Endothelial cell of umbilical vein (primary cell): ENCODE measurements around the gene CD47. TPM values are rescaled to one million over a fixed set of nuclear protein-coding genes. Genes with fewer than 3 reads are reported as not detected.

Source experiments
- BruUV-seq: library from RNA; stranded (reverse); fragments of 400-500 nt; replicated peaks from 2 replicates; lab custom pipeline; 2021; lab: Mats Ljungman, UMichigan
- CTCF ChIA-PET: fragments of 300-600, 350-600 bp; sonication (Branson Sonifier 250); formaldehyde crosslinking; loops from one replicate; lab custom pipeline; 2021; ENCODE audit warnings: antibody characterized with exemption, inconsistent platforms; lab: Charles Lee
- POLR2A ChIA-PET: fragments of 300-600, 350-600 bp; sonication (Branson Sonifier 250); formaldehyde crosslinking; loops from one replicate; lab custom pipeline; 2021; ENCODE audit warnings: antibody characterized with exemption, inconsistent platforms; lab: Charles Lee
- DNase-seq: peaks from one replicate; pipeline ENCODE4 v3.0.0-alpha.2; 2011; ENCODE audit warnings: low read depth, low spot score
- FAIRE-seq: peaks from 2 replicates; lab custom pipeline; 2011; peaks lifted over from hg19 to GRCh38; lab: Jason Lieb, UNC
- H2AFZ ChIP-seq: 2 replicates; pipeline ENCODE4 v1.6.0; 2012; ENCODE audit warnings: low read depth, low read length, control low read depth, inconsistent platforms
- H3K27ac ChIP-seq: 2 replicates; pipeline ENCODE4 v1.5.1; 2011; ENCODE audit warnings: low read depth, mild to moderate bottlenecking, control low read depth, low read length, moderate library complexity; ENCODE audit not compliant: insufficient read depth
- H3K27me3 ChIP-seq, 2 experiments: 2 replicates each; pipeline versions ENCODE4 v1.6.0 to v1.6.1; 2011; ENCODE audit warnings: low read length in 2 of 2, mixed read lengths in 1 of 2; ENCODE audit not compliant: control insufficient read depth in 2 of 2, insufficient read depth in 2 of 2
- H3K36me3 ChIP-seq, 2 experiments: 2 replicates in 1 of 2; 3 replicates in 1 of 2; pipeline ENCODE4 v1.5.1; 2011; ENCODE audit warnings: low read length in 2 of 2, mild to moderate bottlenecking in 1 of 2, moderate library complexity in 1 of 2; ENCODE audit not compliant: control insufficient read depth in 2 of 2, insufficient read depth in 2 of 2; ENCODE audit errors: extremely low read depth in 1 of 2
- H3K4me1 ChIP-seq: 3 replicates; pipeline ENCODE4 v1.5.1; 2011; ENCODE audit warnings: mild to moderate bottlenecking, low read length; ENCODE audit not compliant: control insufficient read depth, insufficient read depth; ENCODE audit errors: extremely low read depth
- H3K4me2 ChIP-seq: 2 replicates; pipeline ENCODE4 v1.6.1; 2011; ENCODE audit warnings: low read length, control low read depth, mixed read lengths; ENCODE audit not compliant: insufficient read depth
- H3K4me3 ChIP-seq, 3 experiments: fragments of 200-600 bp in 1 of 3; sonication (generic), shearing (Covaris generic) in 1 of 3; replicated peaks in 1 of 3; 2 replicates each; pipeline ENCODE4 v1.5.1; 2011 to 2016; ENCODE audit warnings: control low read depth in 3 of 3, low read length in 3 of 3, mild to moderate bottlenecking in 2 of 3, inconsistent platforms in 1 of 3, low read depth in 1 of 3, moderate library complexity in 1 of 3; ENCODE audit not compliant: insufficient read depth in 1 of 3
- H3K79me2 ChIP-seq: 2 replicates; pipeline ENCODE4 v1.6.0; 2012; ENCODE audit warnings: low read length, inconsistent platforms; ENCODE audit not compliant: control insufficient read depth, insufficient read depth
- H3K9ac ChIP-seq: replicated peaks from 2 replicates; pipeline ENCODE3; 2011; ENCODE audit warnings: low read length, control low read depth; ENCODE audit not compliant: insufficient read depth; ENCODE audit errors: extremely low read depth
- H3K9me1 ChIP-seq: replicated peaks from 3 replicates; pipeline ENCODE4 v1.6.0; 2011; ENCODE audit warnings: mild to moderate bottlenecking, low read length; ENCODE audit not compliant: control insufficient read depth, insufficient read depth; ENCODE audit errors: extremely low read depth
- H3K9me3 ChIP-seq: replicated peaks from 2 replicates; pipeline ENCODE4 v1.5.1; 2012; ENCODE audit warnings: low read length, inconsistent platforms; ENCODE audit not compliant: control insufficient read depth, insufficient read depth
- H4K20me1 ChIP-seq: replicated peaks from 2 replicates; pipeline ENCODE3; 2011; ENCODE audit warnings: mild to moderate bottlenecking, low read length; ENCODE audit not compliant: control insufficient read depth, insufficient read depth; ENCODE audit errors: extremely low read depth
- CTCF ChIP-seq, 2 donors: IDR thresholded peaks; 1 replicate in 1 of 2; 2 replicates in 1 of 2; pipeline ENCODE4 v1.5.1; 2011; ENCODE audit warnings: low read length in 2 of 2, mild to moderate bottlenecking in 2 of 2, moderate library complexity in 2 of 2, control low read depth in 1 of 2, inconsistent platforms in 1 of 2, low read depth in 1 of 2; ENCODE audit not compliant: insufficient read depth in 1 of 2; ENCODE audit errors: extremely low read depth in 1 of 2
- EZH2 ChIP-seq: IDR thresholded peaks from 2 replicates; pipeline ENCODE4 v1.6.1; 2012; ENCODE audit warnings: borderline replicate concordance, low read depth, mild to moderate bottlenecking, moderate library complexity, low read length, inconsistent platforms; ENCODE audit not compliant: severe bottlenecking
- FOS ChIP-seq: IDR thresholded peaks from 2 replicates; pipeline ENCODE4 v1.6.1; 2011; ENCODE audit warnings: mild to moderate bottlenecking, low read length, moderate library complexity, borderline replicate concordance; ENCODE audit not compliant: insufficient read depth
- GATA2 ChIP-seq: IDR thresholded peaks from 2 replicates; pipeline ENCODE4 v1.7.0; 2011; ENCODE audit warnings: low read depth, mild to moderate bottlenecking, moderate library complexity, mixed read lengths, low read length; ENCODE audit not compliant: insufficient read length, insufficient read depth
- JUN ChIP-seq: IDR thresholded peaks from 2 replicates; pipeline ENCODE4 v1.6.1; 2011; ENCODE audit warnings: borderline replicate concordance, low read depth; ENCODE audit not compliant: insufficient read length, insufficient read depth
- MYC ChIP-seq: IDR thresholded peaks from one replicate; pipeline ENCODE4 v1.6.1; 2011; ENCODE audit warnings: mild to moderate bottlenecking, low read depth, low read length
- POLR2A ChIP-seq: IDR thresholded peaks from 2 replicates; pipeline ENCODE4 v1.6.1; 2012; ENCODE audit warnings: low read depth, mild to moderate bottlenecking, control low read depth, low read length
- POLR2AphosphoS5 ChIP-seq: IDR thresholded peaks from 2 replicates; pipeline ENCODE4 v1.6.1; 2012; ENCODE audit warnings: low read depth, mild to moderate bottlenecking, control low read depth, low read length, moderate library complexity; ENCODE audit not compliant: insufficient read depth
- dilution Hi-C: fragments of 300-500 bp; cut with MboI; formaldehyde crosslinking; loops from one replicate; pipeline ENCODE4 v1.15.0; 2019; ENCODE audit warnings: low sequenced_read_pairs; ENCODE audit not compliant: extremely low pct_ligation_motif_present
- intact Hi-C: fragments of 100-400 bp; cut with micrococcal nuclease; formaldehyde crosslinking; loops from one replicate; pipeline ENCODE4 v1.10.0; 2022
- polyA plus RNA-seq, 4 experiments: library from polyadenylated mRNA; depleted of rRNA in 3 of 4; stranded (reverse) in 3 of 4; unstranded in 1 of 4; fragments of >200 nt; gene quantifications; 2 replicates each; pipeline versions ENCODE4 v1.2.1 to v1.2.3, GENCODE V29; 2011 to 2012; ENCODE audit warnings: missing spikeins in 1 of 4
- total RNA-seq: library from RNA; stranded (reverse); gene quantifications from 2 replicates; pipeline ENCODE4 v1.2.3, GENCODE V29; 2021
- TF ChIP-seq, protein P1 (sequence below): IDR thresholded peaks from 2 replicates; pipeline ENCODE4 v1.6.1; 2011; ENCODE audit not compliant: insufficient read depth, insufficient read length

The CD47 gene
- total and polyA plus RNA-seq, 2 donors (not counting 3 experiments of a cell fraction or from before 2014, with no cell fraction given): 29.3 to 32.2 TPM

- H3K9ac ChIP-seq: no peak overlapping the region
- peaks cover 19% of the 10 kb centered on the region for H3K4me1 ChIP-seq
- intact Hi-C loops: loop anchor here (1.0 kb wide), 1 partner anchor 33 kb away; the partner anchor contains the start of gene CD47
- TF ChIP-seq POLR2AphosphoS5 (no peak), POLR2A (no peak), CTCF (IDR thresholded peaks at IDR 0.05; ENCODE audit: extremely low read depth in 1 of 2, insufficient read depth in 1 of 2, low read depth in 1 of 2, low read length in 2 of 2) (no peak), GATA2 (no peak), FOS (no peak), JUN (no peak), MYC (no peak), EZH2 (no peak)
- TF ChIP-seq, protein P1, sequence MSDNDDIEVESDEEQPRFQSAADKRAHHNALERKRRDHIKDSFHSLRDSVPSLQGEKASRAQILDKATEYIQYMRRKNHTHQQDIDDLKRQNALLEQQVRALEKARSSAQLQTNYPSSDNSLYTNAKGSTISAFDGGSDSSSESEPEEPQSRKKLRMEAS: no peak
- H2AFZ ChIP-seq: peak overlapping the region; percentile 64
- peaks cover 0 to 3% of the 10 kb centered on the region in 2 experiments for H3K27me3 ChIP-seq
- BruUV-seq: no TSS peak
- ChIA-PET POLR2A (no interaction called here), CTCF (interaction anchor here (1.4 to 1.6 kb wide), 2 partner anchors 187 to 197 kb away, joined by 3 to 4 read pairs; no protein-coding TSS in a partner anchor)
- no peaks in the 10 kb centered on the region for H3K79me2 ChIP-seq
- no peak overlapping the region for H3K27ac ChIP-seq
- dilution Hi-C loops: no loop called here
- FAIRE-seq: peak; percentile 18
- peak; percentile 30 for DNase-seq
- no peaks in the 10 kb centered on the region for H3K9me3 ChIP-seq
- H3K4me2 ChIP-seq: no peak overlapping the region
- no peak overlapping the region for H3K4me3 ChIP-seq
- no peaks in the 10 kb centered on the region for H3K9me1 ChIP-seq
- no peaks in the 10 kb centered on the region for H3K36me3 ChIP-seq
- no peaks in the 10 kb centered on the region for H4K20me1 ChIP-seq
These were observed 33.7 kb upstream of the CD47 start for GRCh38 chr3:108124337-108125152.
